Neural cell (in vitro differentiated cells): ENCODE measurements around the gene FOXD2.

Experiments
- EZH2 ChIP-seq: fragments of 200-600, 300-800 bp; shearing (Covaris generic), sonication (generic); IDR thresholded peaks from 2 replicates; pipeline ENCODE4 v1.6.1; 2014; ENCODE audit warnings: antibody characterized with exemption, low read length, borderline replicate concordance, mild to moderate bottlenecking; ENCODE audit not compliant: insufficient read depth, poor library complexity, severe bottlenecking
- TF ChIP-seq, protein P1 (sequence below): fragments of 450-650 bp; IDR thresholded peaks from 2 replicates; pipeline ENCODE4 v1.5.1; 2014; ENCODE audit warnings: antibody characterized with exemption, mild to moderate bottlenecking, moderate library complexity; ENCODE audit not compliant: poor library complexity, severe bottlenecking

DNA sequence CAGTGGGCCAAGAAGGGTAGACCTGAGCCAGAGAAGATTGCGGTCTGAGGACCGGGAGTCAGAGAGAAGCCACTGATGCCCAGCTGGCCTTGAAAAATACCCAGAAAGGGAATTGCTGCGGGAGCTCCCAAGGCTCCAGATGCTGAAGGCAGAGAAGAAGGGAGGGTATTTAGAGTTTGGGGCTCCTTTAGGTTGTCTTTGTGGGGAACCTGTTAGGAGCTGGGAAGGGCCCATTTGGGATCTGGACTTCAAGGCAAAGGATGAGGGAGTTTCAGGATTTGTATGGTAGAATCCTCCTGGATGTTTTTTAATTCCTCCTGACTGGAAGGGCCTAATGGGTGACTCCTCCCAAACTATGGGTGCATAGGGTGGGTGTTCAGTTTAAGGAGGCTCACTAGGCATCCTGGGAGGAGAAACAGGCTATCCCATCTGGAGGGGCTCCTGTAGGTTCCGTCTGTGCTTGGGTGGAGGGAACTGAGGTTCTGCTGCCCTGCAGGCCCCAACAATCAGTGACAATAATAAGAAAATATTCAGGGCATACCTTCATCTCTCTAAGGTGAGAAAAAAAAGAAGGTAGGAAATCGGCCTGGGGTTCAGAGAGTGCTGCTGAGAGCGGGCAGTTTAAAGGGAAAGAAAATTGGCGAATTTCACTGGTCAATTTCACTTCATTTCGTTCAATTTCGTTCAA lies 5.1 kb downstream of the FOXD2 start:
- TF ChIP-seq, protein P1, sequence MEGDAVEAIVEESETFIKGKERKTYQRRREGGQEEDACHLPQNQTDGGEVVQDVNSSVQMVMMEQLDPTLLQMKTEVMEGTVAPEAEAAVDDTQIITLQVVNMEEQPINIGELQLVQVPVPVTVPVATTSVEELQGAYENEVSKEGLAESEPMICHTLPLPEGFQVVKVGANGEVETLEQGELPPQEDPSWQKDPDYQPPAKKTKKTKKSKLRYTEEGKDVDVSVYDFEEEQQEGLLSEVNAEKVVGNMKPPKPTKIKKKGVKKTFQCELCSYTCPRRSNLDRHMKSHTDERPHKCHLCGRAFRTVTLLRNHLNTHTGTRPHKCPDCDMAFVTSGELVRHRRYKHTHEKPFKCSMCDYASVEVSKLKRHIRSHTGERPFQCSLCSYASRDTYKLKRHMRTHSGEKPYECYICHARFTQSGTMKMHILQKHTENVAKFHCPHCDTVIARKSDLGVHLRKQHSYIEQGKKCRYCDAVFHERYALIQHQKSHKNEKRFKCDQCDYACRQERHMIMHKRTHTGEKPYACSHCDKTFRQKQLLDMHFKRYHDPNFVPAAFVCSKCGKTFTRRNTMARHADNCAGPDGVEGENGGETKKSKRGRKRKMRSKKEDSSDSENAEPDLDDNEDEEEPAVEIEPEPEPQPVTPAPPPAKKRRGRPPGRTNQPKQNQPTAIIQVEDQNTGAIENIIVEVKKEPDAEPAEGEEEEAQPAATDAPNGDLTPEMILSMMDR, result no peak
- no peak for TF ChIP-seq EZH2
